GM12891 (cell line): ENCODE measurements around the gene ZNF747. TPM values are rescaled to one million over a fixed set of nuclear protein-coding genes. Genes with fewer than 3 reads are reported as not detected.

ENCODE experiments used
- DNase-seq: peaks from one replicate; pipeline ENCODE4 v3.0.0; 2011; ENCODE audit warnings: low spot score; ENCODE audit not compliant: insufficient read length
- FAIRE-seq: peaks from 2 replicates; lab custom pipeline; 2011; peaks lifted over from hg19 to GRCh38; lab: Jason Lieb, UNC
- PAX5 ChIP-seq: IDR thresholded peaks from 2 replicates; pipeline ENCODE4 v1.6.1; 2011; ENCODE audit warnings: low read length, moderate library complexity, mild to moderate bottlenecking; ENCODE audit not compliant: insufficient read depth, severe bottlenecking
- POLR2A ChIP-seq: IDR thresholded peaks from 2 replicates; pipeline ENCODE4 v1.6.1; 2011; ENCODE audit warnings: low read depth, low read length, control low read depth
- POLR2AphosphoS5 ChIP-seq: IDR thresholded peaks from 2 replicates; pipeline ENCODE4 v1.6.1; 2011; ENCODE audit warnings: low read depth, low read length, control low read depth
- POU2F2 ChIP-seq: IDR thresholded peaks from 2 replicates; pipeline ENCODE4 v1.6.1; 2011; ENCODE audit warnings: low read depth, mild to moderate bottlenecking, control low read depth, low read length, moderate library complexity
- SPI1 ChIP-seq: IDR thresholded peaks from 2 replicates; pipeline ENCODE4 v1.6.1; 2011; ENCODE audit warnings: low read depth, low read length, control low read depth
- TAF1 ChIP-seq: IDR thresholded peaks from 2 replicates; pipeline ENCODE4 v1.6.1; 2011; ENCODE audit warnings: low read depth, low read length, control low read depth
- polyA plus RNA-seq: library from polyadenylated mRNA; unstranded; fragments of >200 nt; gene quantifications from one replicate; pipeline ENCODE4 v1.2.1, GENCODE V29; 2012; ENCODE audit warnings: low read depth, missing spikeins, inconsistent platforms; ENCODE audit not compliant: missing spikeins

The ZNF747 gene
- polyA plus RNA-seq, result 3.9 TPM

- peak; percentile 82 for FAIRE-seq
- peak; percentile 14; the same call in 1 of the 2 replicates for TF ChIP-seq POLR2A
- TF ChIP-seq POU2F2, result peak; percentile 21; the same call in 1 of the 2 replicates
- peak; percentile 24; the same call in 1 of the 2 replicates for TF ChIP-seq SPI1
- peak; percentile 83 for TF ChIP-seq POLR2AphosphoS5
- no peak for TF ChIP-seq PAX5
- TF ChIP-seq TAF1, result peak; percentile 74
- peak; percentile 90 for DNase-seq
These were observed at the start of gene ZNF747 for GRCh38 chr16:30534368-30535105. TSS of gene ZNF747 (minus strand) at chr16:30534858. CDS start at chr16:30534679, 179 bp downstream.

DNA sequence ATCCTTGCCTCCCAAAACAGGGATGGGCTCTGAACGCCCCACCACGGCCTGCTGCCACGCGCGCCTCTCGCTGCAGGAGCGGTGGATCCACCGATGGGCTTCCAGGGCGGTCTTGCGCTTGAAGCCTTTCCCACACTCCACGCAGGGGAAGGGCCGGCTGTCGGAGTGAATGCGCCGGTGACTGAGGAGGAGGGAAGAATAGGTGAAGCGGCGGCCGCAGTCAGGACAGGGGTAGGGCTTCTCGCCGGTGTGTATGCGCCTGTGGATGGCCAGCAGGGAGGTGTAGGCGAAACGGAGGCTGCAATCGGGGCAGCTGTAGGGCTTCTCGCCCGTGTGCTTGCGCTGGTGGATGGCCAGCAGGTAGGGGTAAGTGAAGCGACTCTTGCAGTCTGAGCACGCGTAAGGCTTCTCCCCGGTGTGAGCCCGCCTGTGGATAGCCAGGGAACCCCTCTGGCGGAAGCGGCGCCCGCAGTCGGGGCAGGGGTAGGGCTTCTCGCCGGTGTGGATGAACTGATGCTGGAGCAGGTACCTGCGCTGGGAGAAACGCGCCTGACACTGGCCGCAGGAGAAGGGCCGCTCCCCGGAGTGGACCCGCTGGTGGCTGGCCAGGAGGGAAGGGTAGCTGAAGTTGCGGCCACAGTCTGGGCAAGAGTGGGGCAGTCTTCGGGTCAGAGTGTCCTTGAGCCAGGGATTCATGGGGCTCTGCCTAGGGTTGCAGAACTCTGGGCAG is 48.1 kb upstream of the ZNF747 start:
- no peak for TF ChIP-seq PAX5
- TF ChIP-seq POLR2AphosphoS5, result no peak
- no peak for TF ChIP-seq SPI1
- TF ChIP-seq TAF1, result no peak
- TF ChIP-seq POU2F2, result no peak
- no peak for TF ChIP-seq POLR2A
- no peak for FAIRE-seq
- no peak for DNase-seq

GRCh38 chr16:30581457-30581856 is 46.8 kb upstream of the ZNF747 start:
- no peak for FAIRE-seq
- TF ChIP-seq POLR2AphosphoS5, result no peak
- no peak for TF ChIP-seq PAX5
- TF ChIP-seq POLR2A, result no peak
- TF ChIP-seq SPI1, result no peak
- no peak for TF ChIP-seq TAF1
- no peak for TF ChIP-seq POU2F2
- DNase-seq, result no peak

DNA sequence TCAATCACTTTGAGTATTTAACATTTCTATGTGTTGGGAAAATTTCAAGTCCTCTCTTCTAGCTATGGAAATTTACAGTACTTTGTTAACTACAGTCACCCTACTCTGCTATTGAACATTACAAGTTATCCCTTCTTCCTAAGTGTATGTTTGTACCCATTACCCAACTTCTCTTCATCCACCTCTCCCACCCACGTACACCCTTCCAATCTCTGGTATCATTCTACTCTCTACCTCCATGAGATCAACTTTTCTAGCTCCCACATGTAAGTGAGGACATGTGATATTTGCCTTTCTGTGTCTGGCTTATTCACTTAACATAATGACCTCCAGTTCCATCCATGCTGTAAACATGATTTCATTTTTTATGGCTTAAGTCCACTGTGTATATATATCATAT is 40.0 kb upstream of the ZNF747 start:
- DNase-seq (no peak), FAIRE-seq (no peak)
- TF ChIP-seq POLR2AphosphoS5 (no peak), TAF1 (no peak), POU2F2 (no peak), PAX5 (no peak), SPI1 (no peak), POLR2A (no peak)

DNA sequence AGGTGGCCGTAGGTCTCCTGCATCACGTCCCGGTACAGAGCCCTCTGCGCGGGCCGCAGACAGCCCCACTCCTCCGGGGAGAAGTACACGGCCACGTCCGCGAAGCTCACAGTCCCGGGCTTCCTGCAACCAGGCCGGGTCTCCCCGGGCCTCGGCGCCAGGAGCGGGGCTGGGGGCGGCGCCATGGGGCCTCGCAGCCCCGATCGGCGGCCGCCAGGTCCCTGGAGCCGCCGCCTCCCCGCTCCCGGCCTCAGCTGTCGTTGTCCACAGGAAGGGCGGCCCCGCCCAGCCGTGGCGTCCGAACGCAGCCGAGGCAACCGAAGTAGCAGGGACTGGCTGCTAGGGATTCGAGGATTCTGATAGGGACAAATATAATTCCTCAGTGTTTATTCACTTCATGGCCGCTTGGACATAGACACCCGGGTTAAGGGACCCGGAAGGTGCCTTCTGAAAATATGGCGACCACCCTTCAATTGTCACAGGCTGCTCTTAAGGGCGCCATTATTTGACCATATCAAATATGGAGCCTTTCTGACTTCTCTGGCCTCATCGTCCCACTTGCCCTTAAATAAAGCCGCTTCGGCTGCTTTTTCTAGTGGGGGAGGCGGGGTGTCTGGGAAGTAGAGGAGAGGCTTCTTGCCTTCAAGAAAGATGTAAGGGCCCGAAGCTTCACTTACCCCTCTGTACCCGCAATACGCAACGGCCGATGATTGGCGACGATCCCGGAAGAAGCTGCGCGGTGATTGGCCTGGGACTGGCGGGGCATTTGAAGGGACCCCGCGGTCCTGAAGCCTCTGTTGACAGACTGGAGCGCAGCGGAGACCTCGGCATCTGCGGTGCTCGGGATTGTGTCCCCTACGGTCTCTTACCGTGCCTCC is 37.0 kb upstream of the ZNF747 start, which contains the start of gene ZNF688:
Gene ZNF688, minus strand, starts transcription at position 270 of the 878 bp plus-strand sequence. Its CDS starts 85 bp downstream, at position 185.
- DNase-seq, result peak; percentile 94
- peak; percentile 82 for FAIRE-seq
- peak; percentile 73 for TF ChIP-seq POLR2AphosphoS5
- no peak for TF ChIP-seq PAX5
- peak; percentile 86 for TF ChIP-seq TAF1
- peak; percentile 81 for TF ChIP-seq POLR2A
- TF ChIP-seq POU2F2, result 0 out of 2 replicates have a peak, but pooled peaks have one; percentile 3
- no peak for TF ChIP-seq SPI1

- FAIRE-seq (no peak), DNase-seq (no peak)
- TF ChIP-seq PAX5, result no peak
- no peak for TF ChIP-seq TAF1
- TF ChIP-seq POLR2A, result no peak
- TF ChIP-seq POU2F2, result no peak
These were observed 36.2 kb upstream of the ZNF747 start for GRCh38 chr16:30570636-30571444.

- FAIRE-seq (no peak), DNase-seq (no peak)
- TF ChIP-seq PAX5 (no peak), POU2F2 (no peak), SPI1 (no peak), POLR2A (no peak), TAF1 (no peak), POLR2AphosphoS5 (no peak)
These were observed 35.3 kb upstream of the ZNF747 start for GRCh38 chr16:30569746-30570635.

DNA sequence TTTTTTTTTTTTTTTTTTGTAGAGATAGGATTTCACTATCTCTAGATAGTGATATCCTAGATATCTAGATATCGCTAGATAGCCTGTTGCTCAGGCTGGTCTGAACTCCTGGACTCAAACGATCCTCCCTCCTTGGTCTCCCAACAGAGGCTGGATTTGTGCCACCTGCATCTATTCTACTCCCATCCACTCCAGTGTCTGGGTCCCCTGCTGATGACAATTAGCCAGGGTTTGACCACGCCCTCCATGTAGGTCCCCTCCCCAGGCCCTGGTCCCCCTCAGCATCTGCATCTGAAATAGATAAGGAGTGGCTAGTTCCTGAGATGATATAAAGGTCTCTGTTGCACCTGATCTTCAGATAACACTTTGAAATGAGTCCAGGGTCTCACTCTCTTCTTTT is 34.6 kb upstream of the ZNF747 start:
- TF ChIP-seq POU2F2 (no peak), TAF1 (no peak)
- no peak for FAIRE-seq

More for the DNA sequence above, 34.6 kb upstream of the ZNF747 start:
- no peak for DNase-seq
